Upper lobe of left lung (tissue), 4 donors: ENCODE data around the gene GPR3.

Experiments used
- EP300 ChIP-seq, 4 donors: sonication (generic); formaldehyde crosslinking; IDR thresholded peaks; one replicate each; pipeline ENCODE4 v1.5.1; 2017; ENCODE audit warnings: antibody characterized with exemption in 4 of 4, control low read depth in 2 of 4
- POLR2A ChIP-seq, 4 donors: fragments of 450-650 bp; IDR thresholded peaks; one replicate each; pipeline ENCODE4 v1.5.1; 2016 to 2017; ENCODE audit warnings: antibody characterized with exemption in 4 of 4, mild to moderate bottlenecking in 2 of 4
- POLR2AphosphoS5 ChIP-seq, 2 donors: sonication (generic); formaldehyde crosslinking; IDR thresholded peaks; one replicate each; pipeline ENCODE4 v1.5.1; 2017; ENCODE audit warnings: antibody characterized with exemption in 2 of 2
- TF ChIP-seq, protein P1 (sequence below), 6 experiments: fragments of 450-650 bp in 4 of 6; fragments of 200-600 bp in 2 of 6; sonication (generic) in 2 of 6; IDR thresholded peaks; one replicate each; pipeline ENCODE4 v1.5.1; 2016 to 2019; ENCODE audit warnings: antibody characterized with exemption in 6 of 6

DNA sequence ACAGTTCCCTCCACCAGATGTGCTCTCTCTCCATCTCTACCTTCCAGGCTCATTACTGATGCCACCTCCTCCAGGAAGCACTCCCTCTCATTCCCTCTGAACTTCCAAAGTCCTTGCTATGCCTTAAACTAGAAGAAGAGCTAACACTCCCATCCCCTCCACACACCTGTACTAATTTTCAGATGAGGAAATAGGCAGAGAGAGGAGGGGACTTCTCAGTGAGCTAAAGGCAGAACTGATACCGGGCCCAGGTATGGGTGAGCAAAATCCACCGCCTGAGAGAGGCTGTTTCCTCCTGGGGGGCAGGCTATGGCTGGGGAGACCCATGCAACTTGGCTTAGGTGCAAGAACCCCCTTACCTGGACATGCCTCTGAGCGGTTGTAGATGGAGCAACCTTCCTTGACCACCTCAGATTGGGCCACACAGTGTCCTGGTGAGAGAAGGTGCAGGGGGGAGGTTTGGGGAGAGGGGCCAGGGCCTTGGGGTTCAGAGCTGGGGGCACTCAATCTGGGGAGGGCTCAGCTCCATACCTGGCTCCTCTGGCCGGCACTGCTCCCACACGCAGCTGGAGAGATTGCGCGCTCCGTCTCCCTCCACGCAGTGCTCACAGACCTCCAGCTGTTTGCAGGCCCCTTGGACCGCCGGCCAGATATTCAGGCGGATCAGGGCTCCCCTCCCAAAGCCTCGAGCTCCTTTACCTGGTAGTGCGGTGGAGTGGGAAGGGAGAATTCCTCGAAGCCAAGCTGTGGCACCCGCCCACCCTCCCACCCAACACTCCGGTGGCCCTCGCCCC lies 10.3 kb upstream of the GPR3 start:
- TF ChIP-seq, protein P1, sequence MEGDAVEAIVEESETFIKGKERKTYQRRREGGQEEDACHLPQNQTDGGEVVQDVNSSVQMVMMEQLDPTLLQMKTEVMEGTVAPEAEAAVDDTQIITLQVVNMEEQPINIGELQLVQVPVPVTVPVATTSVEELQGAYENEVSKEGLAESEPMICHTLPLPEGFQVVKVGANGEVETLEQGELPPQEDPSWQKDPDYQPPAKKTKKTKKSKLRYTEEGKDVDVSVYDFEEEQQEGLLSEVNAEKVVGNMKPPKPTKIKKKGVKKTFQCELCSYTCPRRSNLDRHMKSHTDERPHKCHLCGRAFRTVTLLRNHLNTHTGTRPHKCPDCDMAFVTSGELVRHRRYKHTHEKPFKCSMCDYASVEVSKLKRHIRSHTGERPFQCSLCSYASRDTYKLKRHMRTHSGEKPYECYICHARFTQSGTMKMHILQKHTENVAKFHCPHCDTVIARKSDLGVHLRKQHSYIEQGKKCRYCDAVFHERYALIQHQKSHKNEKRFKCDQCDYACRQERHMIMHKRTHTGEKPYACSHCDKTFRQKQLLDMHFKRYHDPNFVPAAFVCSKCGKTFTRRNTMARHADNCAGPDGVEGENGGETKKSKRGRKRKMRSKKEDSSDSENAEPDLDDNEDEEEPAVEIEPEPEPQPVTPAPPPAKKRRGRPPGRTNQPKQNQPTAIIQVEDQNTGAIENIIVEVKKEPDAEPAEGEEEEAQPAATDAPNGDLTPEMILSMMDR (IDR thresholded peaks at IDR 0.05): no peak
- no peak for TF ChIP-seq EP300 (IDR thresholded peaks at IDR 0.05)
- TF ChIP-seq POLR2A (IDR thresholded peaks at IDR 0.05): no peak
- TF ChIP-seq POLR2AphosphoS5 (IDR thresholded peaks at IDR 0.05): no peak
